SK-N-SH (cell line): ENCODE data around the gene DSTN. TPM values are rescaled to one million over a fixed set of nuclear protein-coding genes. Genes with fewer than 3 reads are reported as not detected.

Experiments
- CTCF ChIA-PET: fragments of 300-600, 350-600 bp; formaldehyde crosslinking; extraction: SDS; loops from one replicate; lab custom pipeline; 2021; lab: Yijun Ruan, JAX
- POLR2A ChIA-PET: fragments of 350-600 bp; sonication (Branson Sonifier 250); formaldehyde crosslinking; extraction: SDS; loops from one replicate; lab custom pipeline; 2020; ENCODE audit warnings: antibody characterized with exemption, inconsistent platforms; lab: Yijun Ruan, JAX
- DNase-seq: peaks from one replicate; pipeline ENCODE4 v3.0.0; 2012
- H2AFZ ChIP-seq: fragments of 200-600 bp; sonication (generic); 2 replicates; pipeline ENCODE4 v1.8.1; 2016; ENCODE audit warnings: antibody characterized with exemption, mild to moderate bottlenecking, low read depth
- H3F3A ChIP-seq: fragments of 200-600 bp; sonication (generic); replicated peaks from 2 replicates; pipeline ENCODE3; 2016; ENCODE audit warnings: antibody characterized with exemption, mild to moderate bottlenecking; ENCODE audit not compliant: insufficient read depth
- H3K27ac ChIP-seq, 2 experiments: fragments of 200-500 bp in 1 of 2; fragments of 200-600 bp in 1 of 2; sonication (Bioruptor generic) in 1 of 2; sonication (generic), shearing (Covaris generic) in 1 of 2; 2 replicates each; pipeline versions ENCODE4 v1.5.1 to v1.6.1; 2014 to 2016; ENCODE audit warnings: low read depth in 2 of 2, inconsistent platforms in 1 of 2, low read length in 1 of 2, mild to moderate bottlenecking in 1 of 2, mixed read lengths in 1 of 2
- H3K27me3 ChIP-seq: fragments of 200-600 bp; sonication (generic), shearing (Covaris generic); 2 replicates; pipeline ENCODE4 v1.6.1; 2016; ENCODE audit warnings: mixed run types; ENCODE audit not compliant: insufficient read depth
- H3K36me3 ChIP-seq, 2 experiments: fragments of 200-500 bp in 1 of 2; fragments of 200-600 bp in 1 of 2; sonication (Bioruptor generic) in 1 of 2; sonication (generic) in 1 of 2; replicated peaks in 1 of 2; 2 replicates each; pipeline versions ENCODE3 to v1.5.1; 2014 to 2016; ENCODE audit warnings: low read length in 1 of 2, mild to moderate bottlenecking in 1 of 2; ENCODE audit not compliant: insufficient read depth in 2 of 2, control insufficient read depth in 1 of 2
- H3K4me1 ChIP-seq, 2 experiments: fragments of 200-500 bp in 1 of 2; fragments of 200-600 bp in 1 of 2; sonication (Bioruptor generic) in 1 of 2; sonication (generic), shearing (Covaris generic) in 1 of 2; 2 replicates each; pipeline versions ENCODE4 v1.5.1 to v1.6.1; 2014 to 2016; ENCODE audit warnings: low read depth in 1 of 2, low read length in 1 of 2, mixed run types in 1 of 2; ENCODE audit not compliant: insufficient read depth in 2 of 2, control insufficient read depth in 1 of 2
- H3K4me2 ChIP-seq: fragments of 200-600 bp; sonication (generic), shearing (Covaris generic); 2 replicates; pipeline ENCODE4 v1.6.1; 2017; ENCODE audit warnings: mixed run types
- H3K4me3 ChIP-seq, 2 experiments: fragments of 200-500 bp in 1 of 2; fragments of 200-600 bp in 1 of 2; sonication (Bioruptor generic) in 1 of 2; sonication (generic), shearing (Covaris generic) in 1 of 2; 2 replicates each; pipeline versions ENCODE4 v1.5.1 to v1.8.1; 2014 to 2016; ENCODE audit warnings: low read depth in 2 of 2, inconsistent platforms in 1 of 2, low read length in 1 of 2, mild to moderate bottlenecking in 1 of 2, mixed read lengths in 1 of 2, moderate library complexity in 1 of 2
- H3K79me2 ChIP-seq: fragments of 200-600 bp; sonication (generic); 2 replicates; pipeline ENCODE4 v1.8.1; 2017; ENCODE audit warnings: mild to moderate bottlenecking; ENCODE audit not compliant: insufficient read depth
- H3K9ac ChIP-seq: fragments of 200-600 bp; sonication (generic); 2 replicates; pipeline ENCODE4 v1.6.1; 2017; ENCODE audit warnings: mixed run types
- H3K9me2 ChIP-seq: fragments of 200-600 bp; sonication (generic); 2 replicates; pipeline ENCODE4 v1.6.1; 2017; ENCODE audit warnings: mixed run types
- H3K9me3 ChIP-seq: fragments of 200-600 bp; sonication (generic); 2 replicates; pipeline ENCODE4 v1.6.1; 2017; ENCODE audit warnings: mixed run types, mild to moderate bottlenecking, moderate library complexity
- H4K20me1 ChIP-seq: fragments of 200-600 bp; sonication (generic); 2 replicates; pipeline ENCODE4 v1.6.1; 2017; ENCODE audit warnings: mild to moderate bottlenecking, mixed run types; ENCODE audit not compliant: insufficient read depth
- CHD2 ChIP-seq: fragments of 150-350 bp; IDR thresholded peaks from 2 replicates; pipeline ENCODE4 v1.6.1; 2018; ENCODE audit warnings: low read length; ENCODE audit not compliant: partially characterized antibody
- CTCF ChIP-seq: fragments of 200-600 bp; sonication (generic); IDR thresholded peaks from 2 replicates; pipeline ENCODE4 v1.6.1; 2017; ENCODE audit warnings: antibody characterized with exemption, mild to moderate bottlenecking, moderate library complexity
- FOSL2 ChIP-seq: IDR thresholded peaks from 2 replicates; pipeline ENCODE4 v1.4.0; 2012; ENCODE audit warnings: low read depth, mild to moderate bottlenecking, moderate library complexity, borderline replicate concordance
- GABPA ChIP-seq: IDR thresholded peaks from 2 replicates; pipeline ENCODE4 v1.4.0; 2012; ENCODE audit warnings: low read depth, mild to moderate bottlenecking
- PBX3 ChIP-seq: IDR thresholded peaks from 2 replicates; pipeline ENCODE4; 2012
- SIN3A ChIP-seq: IDR thresholded peaks from 2 replicates; pipeline ENCODE4 v1.6.1; 2012; ENCODE audit warnings: low read depth, mild to moderate bottlenecking, low read length, moderate library complexity, borderline replicate concordance
- USF2 ChIP-seq: fragments of 150-350 bp; IDR thresholded peaks from 2 replicates; pipeline ENCODE4 v1.6.1; 2017; ENCODE audit warnings: antibody characterized with exemption, low read length, low read depth, borderline replicate concordance
- WGBS: methylation state at CpG from one replicate; pipeline ENCODE4 v1.1.6; 2017; ENCODE audit warnings: low lambda C conversion rate; 5-methylcytosine and 5-hydroxymethylcytosine counted together
- polyA plus RNA-seq, 3 experiments: library from polyadenylated mRNA; depleted of rRNA; stranded (reverse); fragments of >200 nt; gene quantifications; 2 replicates each; pipeline ENCODE4 v1.2.3, GENCODE V29; 2012

The DSTN gene
- polyA plus RNA-seq, 1 of the 3 experiments (the other 2 are of a cell fraction) = 167 TPM

GRCh38 chr20:17630151-17630805 lies 60.4 kb downstream of the DSTN start:
- peaks cover 8 to 62% of the 10 kb centered on the region in 2 experiments for H3K36me3 ChIP-seq
- WGBS = 86% methylated on average over 10 of the region's 11 CpGs
- CTCF ChIA-PET = interaction anchor here (0.8 to 1.8 kb wide), 4 partner anchors 13 to 126 kb away, joined by 3 to 8 read pairs (median 4); no protein-coding TSS in a partner anchor

More at GRCh38 chr20:17630151-17630805, 60.4 kb downstream of the DSTN start:
- Histone ChIP-seq H3K27me3 (no peaks in the 10 kb centered on the region), H3K4me2 (no peak overlapping the region), H4K20me1 (0 out of 2 replicates have a peak, but pooled peaks cover 6% of the 10 kb centered on the region), H2AFZ (no peak overlapping the region), H3K79me2 (no peaks in the 10 kb centered on the region), H3F3A (no peaks in the 10 kb centered on the region), H3K4me1 (no peaks in the 10 kb centered on the region; a peak in 1 of 4 replicates), H3K9ac (no peak overlapping the region), H3K9me3 (no peaks in the 10 kb centered on the region), H3K4me3 (no peak overlapping the region), H3K27ac (no peak overlapping the region), H3K9me2 (no peaks in the 10 kb centered on the region)
- DNase-seq = no peak
- TF ChIP-seq GABPA (no peak), FOSL2 (no peak), USF2 (no peak), CTCF (no peak), CHD2 (no peak), PBX3 (no peak), SIN3A (no peak)
- POLR2A ChIA-PET = no interaction called here
